ENCODE measurements around the gene RPS6KA3.

DNA sequence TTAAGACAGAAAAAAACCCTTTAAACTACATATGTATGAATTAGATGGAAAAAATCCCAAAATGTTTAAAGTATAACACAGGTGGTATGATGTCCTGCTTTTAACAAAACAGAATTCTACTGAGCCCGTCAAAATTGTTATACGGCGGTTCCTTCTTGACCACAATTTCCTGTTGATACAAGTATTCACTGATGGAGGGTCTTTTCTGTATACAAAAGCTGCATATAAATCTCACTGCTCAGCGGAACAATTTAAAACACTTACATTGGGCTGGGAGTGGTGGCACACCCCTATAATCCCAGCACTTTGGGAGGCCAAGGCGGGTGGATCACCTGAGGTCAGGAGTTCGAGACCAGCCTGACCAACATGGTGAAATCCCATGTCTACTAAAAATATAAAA is 62.4 kb downstream of the RPS6KA3 start:
- TF ChIP-seq EZH2 (IDR thresholded peaks at IDR 0.05; ENCODE audit: borderline replicate concordance) = no peak
- TF ChIP-seq, protein P1, sequence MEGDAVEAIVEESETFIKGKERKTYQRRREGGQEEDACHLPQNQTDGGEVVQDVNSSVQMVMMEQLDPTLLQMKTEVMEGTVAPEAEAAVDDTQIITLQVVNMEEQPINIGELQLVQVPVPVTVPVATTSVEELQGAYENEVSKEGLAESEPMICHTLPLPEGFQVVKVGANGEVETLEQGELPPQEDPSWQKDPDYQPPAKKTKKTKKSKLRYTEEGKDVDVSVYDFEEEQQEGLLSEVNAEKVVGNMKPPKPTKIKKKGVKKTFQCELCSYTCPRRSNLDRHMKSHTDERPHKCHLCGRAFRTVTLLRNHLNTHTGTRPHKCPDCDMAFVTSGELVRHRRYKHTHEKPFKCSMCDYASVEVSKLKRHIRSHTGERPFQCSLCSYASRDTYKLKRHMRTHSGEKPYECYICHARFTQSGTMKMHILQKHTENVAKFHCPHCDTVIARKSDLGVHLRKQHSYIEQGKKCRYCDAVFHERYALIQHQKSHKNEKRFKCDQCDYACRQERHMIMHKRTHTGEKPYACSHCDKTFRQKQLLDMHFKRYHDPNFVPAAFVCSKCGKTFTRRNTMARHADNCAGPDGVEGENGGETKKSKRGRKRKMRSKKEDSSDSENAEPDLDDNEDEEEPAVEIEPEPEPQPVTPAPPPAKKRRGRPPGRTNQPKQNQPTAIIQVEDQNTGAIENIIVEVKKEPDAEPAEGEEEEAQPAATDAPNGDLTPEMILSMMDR (IDR thresholded peaks at IDR 0.05; ENCODE audit: poor library complexity) = no peak
- no peak for TF ChIP-seq EZH2phosphoT487 (IDR thresholded peaks at IDR 0.05; ENCODE audit: low read depth, severe bottlenecking, unreplicated experiment)
